ENCODE measurements around the gene IL10RA. TPM values are rescaled to one million over a fixed set of nuclear protein-coding genes. Genes with fewer than 3 reads are reported as not detected.
"Not testable (repeated sequence)": the region's sequence is repeated elsewhere in the genome, so short reads cannot be mapped to it uniquely, and the experiment has no call there.

Gene IL10RA
- total RNA-seq, 1 experiment from 2014 or later: not detected

DNA sequence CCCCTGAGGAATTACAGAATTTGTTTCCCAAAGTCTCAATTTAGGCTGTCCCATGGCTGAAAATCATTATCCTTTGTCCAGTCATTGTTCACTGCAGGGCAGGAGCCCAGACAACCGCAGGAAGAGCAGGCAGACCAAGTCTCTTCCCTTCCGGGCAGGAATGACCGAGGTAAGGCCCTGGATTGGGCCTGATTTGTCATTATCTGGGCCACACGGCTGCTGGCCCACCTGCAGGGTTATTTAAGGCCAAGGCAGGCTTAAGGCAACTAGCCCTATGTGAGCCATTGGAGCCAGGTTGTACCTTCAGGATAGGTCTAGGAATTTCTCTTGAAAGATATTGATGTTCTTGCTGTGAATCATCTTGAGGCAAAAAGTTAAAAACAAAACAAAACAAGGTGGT is 9.7 kb upstream of the IL10RA start:
- Histone ChIP-seq H3F3A (ENCODE audit: low read length, unreplicated experiment) (no peaks in the 10 kb centered on the region), H3K4me3 (ENCODE audit: low read length) (no peak overlapping the region), H3K4me1 (ENCODE audit: insufficient read depth, low read length) (no peaks in the 10 kb centered on the region), H3K9ac (ENCODE audit: low read length) (no peak overlapping the region), H3K79me2 (ENCODE audit: low read length) (no peaks in the 10 kb centered on the region), H3K4me2 (ENCODE audit: low read length) (no peak overlapping the region), H2AFZ (ENCODE audit: low read length) (no peak overlapping the region), H3K36me3 (ENCODE audit: low read depth, low read length) (no peaks in the 10 kb centered on the region), H3K27ac (ENCODE audit: low read length) (no peak overlapping the region), H3K9me2 (replicated peaks; ENCODE audit: low read length) (no peaks in the 10 kb centered on the region), H4K20me1 (ENCODE audit: low read length) (no peaks in the 10 kb centered on the region), H3K27me3 (ENCODE audit: low read length) (peaks cover 58% of the 10 kb centered on the region), H3K9me3 (ENCODE audit: low read length) (no peaks in the 10 kb centered on the region)
- ChIA-PET CTCF (no interaction called here), POLR2A (ENCODE audit: unreplicated experiment) (no interaction called here)
- DNase-seq (no peak), ATAC-seq (no peak)
- intact Hi-C loops (cut with micrococcal nuclease): no loop called here
- BruUV-seq (replicated peaks): no TSS peak
- TF ChIP-seq EZH2phosphoT487 (IDR thresholded peaks at IDR 0.05; ENCODE audit: borderline replicate concordance, low read length) (no peak), EZH2 (IDR thresholded peaks at IDR 0.05; ENCODE audit: low read length, unreplicated experiment) (no peak)
- TF ChIP-seq, protein P1, sequence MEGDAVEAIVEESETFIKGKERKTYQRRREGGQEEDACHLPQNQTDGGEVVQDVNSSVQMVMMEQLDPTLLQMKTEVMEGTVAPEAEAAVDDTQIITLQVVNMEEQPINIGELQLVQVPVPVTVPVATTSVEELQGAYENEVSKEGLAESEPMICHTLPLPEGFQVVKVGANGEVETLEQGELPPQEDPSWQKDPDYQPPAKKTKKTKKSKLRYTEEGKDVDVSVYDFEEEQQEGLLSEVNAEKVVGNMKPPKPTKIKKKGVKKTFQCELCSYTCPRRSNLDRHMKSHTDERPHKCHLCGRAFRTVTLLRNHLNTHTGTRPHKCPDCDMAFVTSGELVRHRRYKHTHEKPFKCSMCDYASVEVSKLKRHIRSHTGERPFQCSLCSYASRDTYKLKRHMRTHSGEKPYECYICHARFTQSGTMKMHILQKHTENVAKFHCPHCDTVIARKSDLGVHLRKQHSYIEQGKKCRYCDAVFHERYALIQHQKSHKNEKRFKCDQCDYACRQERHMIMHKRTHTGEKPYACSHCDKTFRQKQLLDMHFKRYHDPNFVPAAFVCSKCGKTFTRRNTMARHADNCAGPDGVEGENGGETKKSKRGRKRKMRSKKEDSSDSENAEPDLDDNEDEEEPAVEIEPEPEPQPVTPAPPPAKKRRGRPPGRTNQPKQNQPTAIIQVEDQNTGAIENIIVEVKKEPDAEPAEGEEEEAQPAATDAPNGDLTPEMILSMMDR (conservative IDR thresholded peaks at IDR 0.05; ENCODE audit: low read depth, low read length): no peak

DNA sequence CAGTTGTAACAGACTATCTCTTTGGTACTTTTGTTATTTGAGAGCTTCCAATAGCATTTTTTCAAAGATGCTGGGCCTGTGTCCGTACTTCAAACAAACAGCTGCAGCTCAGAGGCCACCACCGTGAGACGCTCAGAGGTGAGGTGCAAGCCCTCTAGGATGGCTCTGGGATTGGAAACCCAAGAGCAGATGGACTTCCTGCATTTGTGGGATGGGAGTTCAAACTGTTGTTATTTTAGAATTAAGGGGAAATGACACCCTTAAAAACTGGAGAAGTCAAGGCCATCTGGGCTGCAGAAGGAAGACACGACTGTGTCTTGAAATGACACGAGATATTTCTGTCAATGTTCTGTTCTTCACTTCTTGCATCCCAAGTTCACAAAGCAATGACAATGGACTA is 9.2 kb upstream of the IL10RA start:
- Histone ChIP-seq H3K4me3 (ENCODE audit: low read length) (no peak overlapping the region), H3K4me1 (ENCODE audit: insufficient read depth, low read length) (no peaks in the 10 kb centered on the region), H3K27ac (ENCODE audit: low read length) (no peak overlapping the region), H3K36me3 (ENCODE audit: low read depth, low read length) (no peaks in the 10 kb centered on the region), H3F3A (ENCODE audit: low read length, unreplicated experiment) (no peaks in the 10 kb centered on the region), H3K9me2 (replicated peaks; ENCODE audit: low read length) (no peaks in the 10 kb centered on the region), H3K4me2 (ENCODE audit: low read length) (no peak overlapping the region), H3K9ac (ENCODE audit: low read length) (no peak overlapping the region), H2AFZ (ENCODE audit: low read length) (no peak overlapping the region), H4K20me1 (ENCODE audit: low read length) (no peaks in the 10 kb centered on the region), H3K27me3 (ENCODE audit: low read length) (peaks cover 58% of the 10 kb centered on the region), H3K9me3 (ENCODE audit: low read length) (no peaks in the 10 kb centered on the region), H3K79me2 (ENCODE audit: low read length) (no peaks in the 10 kb centered on the region)
- ChIA-PET CTCF (no interaction called here), POLR2A (ENCODE audit: unreplicated experiment) (no interaction called here)
- no TSS peak for BruUV-seq (replicated peaks)
- DNase-seq (no peak), ATAC-seq (no peak)
- TF ChIP-seq, protein P1 (conservative IDR thresholded peaks at IDR 0.05; ENCODE audit: low read depth, low read length): no peak
- TF ChIP-seq EZH2 (IDR thresholded peaks at IDR 0.05; ENCODE audit: low read length, unreplicated experiment) (no peak), EZH2phosphoT487 (IDR thresholded peaks at IDR 0.05; ENCODE audit: borderline replicate concordance, low read length) (no peak)
- intact Hi-C loops (cut with micrococcal nuclease): no loop called here

DNA sequence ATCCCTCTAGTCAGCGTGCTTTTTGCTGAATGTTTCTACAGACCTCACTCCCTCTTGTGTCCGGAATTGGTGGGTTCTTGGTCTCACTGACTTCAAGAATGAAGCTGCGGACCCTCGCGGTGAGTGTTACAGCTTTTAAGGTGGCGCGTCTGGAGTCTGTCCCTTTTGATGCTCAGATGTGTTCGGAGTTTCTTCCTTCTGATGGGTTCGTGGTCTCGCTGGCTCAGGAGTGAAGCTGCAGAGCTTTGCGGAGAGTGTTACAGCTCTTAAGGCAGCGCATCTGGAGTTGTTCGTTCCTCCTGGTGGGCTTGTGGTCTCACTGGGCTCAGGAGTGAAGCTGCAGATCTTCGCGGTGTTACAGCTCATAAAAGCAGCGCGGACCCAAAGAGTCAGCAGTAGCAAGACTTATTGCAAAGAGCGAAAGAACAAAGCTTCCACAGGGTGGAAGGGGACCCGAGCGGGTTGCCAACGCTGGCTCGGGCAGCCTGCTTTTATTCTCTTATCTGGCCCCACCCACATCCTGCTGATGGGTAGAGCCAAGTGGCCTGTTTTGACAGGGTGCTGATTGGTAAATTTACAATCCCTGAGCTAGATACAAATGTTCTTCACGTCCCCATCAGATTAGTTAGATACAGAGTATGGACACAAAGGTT is 8.5 kb upstream of the IL10RA start:
- H3K9me2 ChIP-seq (replicated peaks; ENCODE audit: low read length); H3K4me1 ChIP-seq (ENCODE audit: insufficient read depth, low read length); H3K36me3 ChIP-seq (ENCODE audit: low read depth, low read length); BruUV-seq (replicated peaks); intact Hi-C loops (cut with micrococcal nuclease); H3K9me3 ChIP-seq (ENCODE audit: low read length); H3F3A ChIP-seq (ENCODE audit: low read length, unreplicated experiment); H4K20me1 ChIP-seq (ENCODE audit: low read length); H3K79me2 ChIP-seq (ENCODE audit: low read length); DNase-seq; POLR2A ChIA-PET (ENCODE audit: unreplicated experiment); H3K4me3 ChIP-seq (ENCODE audit: low read length); H3K9ac ChIP-seq (ENCODE audit: low read length); H3K27ac ChIP-seq (ENCODE audit: low read length); CTCF ChIA-PET; ATAC-seq; H2AFZ ChIP-seq (ENCODE audit: low read length); H3K4me2 ChIP-seq (ENCODE audit: low read length): not testable (repeated sequence)
- peaks cover 58% of the 10 kb centered on the region for H3K27me3 ChIP-seq (ENCODE audit: low read length)

DNA sequence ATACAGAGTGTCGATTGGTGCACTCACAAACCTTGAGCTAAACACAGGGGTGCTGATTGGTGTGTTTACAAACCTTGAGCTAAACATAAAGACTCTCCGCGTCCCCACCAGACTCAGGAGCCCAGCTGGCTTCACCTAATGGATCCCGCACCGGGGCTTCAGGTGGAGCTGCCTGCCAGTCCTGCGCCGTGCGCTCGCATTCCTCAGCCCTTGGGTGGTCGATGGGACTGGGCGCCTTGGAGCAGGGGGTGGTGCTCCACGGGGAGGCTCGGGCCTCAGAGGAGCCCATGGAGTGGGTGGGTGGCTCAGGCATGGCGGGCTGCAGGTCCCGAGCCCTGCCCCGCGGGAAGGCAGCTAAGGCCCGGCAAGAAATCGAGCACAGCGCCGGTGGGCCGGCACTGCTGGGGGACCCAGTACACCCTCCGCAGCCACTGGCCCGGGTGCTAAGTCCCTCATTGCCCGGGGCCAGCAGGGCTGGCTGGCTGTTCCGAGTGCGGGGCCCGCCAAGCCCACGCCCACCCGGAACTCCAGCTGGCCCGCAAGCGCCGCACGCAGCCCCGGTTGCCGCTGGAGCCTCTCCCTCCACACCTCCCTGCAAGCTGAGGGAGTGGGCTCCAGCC is 7.8 kb upstream of the IL10RA start:
- H3K4me3 ChIP-seq (ENCODE audit: low read length); H3K27ac ChIP-seq (ENCODE audit: low read length); H3K79me2 ChIP-seq (ENCODE audit: low read length); H2AFZ ChIP-seq (ENCODE audit: low read length); H3K9me2 ChIP-seq (replicated peaks; ENCODE audit: low read length); BruUV-seq (replicated peaks); H4K20me1 ChIP-seq (ENCODE audit: low read length); H3F3A ChIP-seq (ENCODE audit: low read length, unreplicated experiment); H3K4me1 ChIP-seq (ENCODE audit: insufficient read depth, low read length); H3K4me2 ChIP-seq (ENCODE audit: low read length); intact Hi-C loops (cut with micrococcal nuclease); H3K9me3 ChIP-seq (ENCODE audit: low read length); DNase-seq; POLR2A ChIA-PET (ENCODE audit: unreplicated experiment); H3K36me3 ChIP-seq (ENCODE audit: low read depth, low read length); H3K9ac ChIP-seq (ENCODE audit: low read length); ATAC-seq; CTCF ChIA-PET: not testable (repeated sequence)
- H3K27me3 ChIP-seq (ENCODE audit: low read length): peaks cover 60% of the 10 kb centered on the region
